Measurements from ENCODE around the gene ACER3.
"Not testable (repeated sequence)": the region's sequence is repeated elsewhere in the genome, so short reads cannot be mapped to it uniquely, and the experiment has no call there.

Gene ACER3

DNA sequence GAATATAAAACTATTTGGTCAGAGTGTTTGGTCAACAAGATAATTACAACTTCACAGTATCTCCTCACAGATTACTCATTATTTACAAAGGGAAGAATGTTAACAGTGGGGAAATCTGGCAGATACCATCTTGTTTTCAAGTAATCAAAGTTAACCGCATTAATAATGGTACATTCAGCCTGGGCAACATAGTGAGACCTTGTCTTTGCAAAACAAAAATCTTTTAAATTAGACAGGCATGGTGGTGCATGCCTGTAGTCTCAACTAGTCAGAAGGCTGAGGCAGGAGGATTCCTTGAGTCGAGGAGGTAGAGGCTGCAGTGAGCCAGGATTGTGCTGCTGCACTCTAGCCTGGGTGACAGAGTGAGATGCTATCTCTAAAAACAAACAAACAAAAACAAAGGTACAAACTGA lies 78.5 kb downstream of the ACER3 start:
- DNase-seq, result no peak

DNA sequence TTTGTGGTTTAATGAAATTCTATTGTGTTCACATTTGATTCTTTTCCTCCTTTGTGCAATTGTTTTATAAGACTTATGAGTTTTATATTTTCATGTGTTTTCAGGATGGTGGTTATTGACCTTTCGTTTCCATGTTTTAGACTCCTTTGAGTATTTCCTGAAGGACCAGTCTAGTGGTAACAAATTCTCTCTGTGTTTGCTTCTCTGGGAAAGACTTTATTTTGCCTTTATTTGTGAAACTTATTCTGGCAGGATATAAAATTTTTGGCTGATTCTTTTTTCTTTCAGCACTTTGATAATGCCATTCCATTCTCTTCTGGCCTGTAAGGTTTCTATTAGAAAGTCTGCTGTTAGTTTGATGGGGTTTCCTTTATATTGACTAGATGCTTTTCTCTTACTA lies 83.5 kb downstream of the ACER3 start:
- no peak for DNase-seq

DNA sequence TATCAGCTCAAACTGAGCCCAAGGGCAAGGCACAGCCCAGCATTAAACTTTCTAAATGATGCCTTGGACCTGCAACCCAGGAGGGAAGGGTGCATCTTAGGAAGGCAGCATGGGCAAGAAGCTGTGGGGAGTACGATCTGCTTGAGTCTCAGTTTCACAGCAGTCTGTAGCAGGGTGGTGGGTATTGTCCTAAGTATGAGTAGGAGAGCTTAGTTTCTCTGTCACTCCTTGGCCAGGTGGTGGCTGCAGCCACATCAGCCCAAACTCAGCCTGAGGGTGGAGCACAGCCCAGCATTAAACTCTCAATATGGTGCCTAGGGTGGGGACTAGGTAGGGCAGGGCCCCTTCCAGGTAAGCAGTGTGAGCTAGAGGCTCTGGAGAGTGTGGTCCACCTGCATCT lies 85.5 kb downstream of the ACER3 start:
- DNase-seq, result no peak

DNA sequence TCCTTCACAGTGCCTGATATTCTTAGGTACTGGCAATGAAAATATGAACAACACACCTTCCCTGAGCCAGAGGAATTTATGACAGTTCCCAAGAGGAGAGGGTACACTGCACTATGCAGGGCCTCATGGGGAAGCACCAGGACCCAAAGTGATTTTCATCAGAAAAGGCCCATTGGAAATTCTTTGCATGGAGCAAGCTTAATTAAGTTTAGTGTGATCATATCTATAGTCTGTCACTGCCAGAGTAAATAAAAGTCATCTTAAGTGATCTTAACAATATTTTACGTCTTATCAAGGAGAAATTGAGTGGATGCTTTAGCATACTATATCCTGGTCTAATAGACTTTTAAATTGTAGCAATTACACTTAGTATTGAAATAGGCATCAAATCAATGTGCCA lies 86.5 kb downstream of the ACER3 start:
- no peak for DNase-seq

DNA sequence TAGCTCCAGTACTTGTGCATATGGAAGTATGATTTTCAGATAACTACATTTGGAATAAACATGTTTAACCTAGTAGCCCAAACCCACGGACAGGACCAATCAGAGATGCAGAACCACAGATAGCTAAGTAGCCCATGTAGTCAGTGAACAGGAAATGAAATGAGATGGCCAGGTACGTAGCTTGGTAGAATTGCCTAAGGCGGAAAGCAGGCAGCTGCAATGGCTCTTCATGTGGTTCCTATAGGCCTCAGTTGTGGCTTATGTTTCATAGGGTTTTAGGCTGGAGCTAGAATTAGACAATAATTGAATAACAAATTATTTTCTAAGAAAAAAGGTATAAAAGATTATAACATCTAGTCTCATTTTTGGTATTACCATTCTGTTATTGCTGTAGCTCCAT lies 87.1 kb downstream of the ACER3 start:
- no peak for DNase-seq

DNA sequence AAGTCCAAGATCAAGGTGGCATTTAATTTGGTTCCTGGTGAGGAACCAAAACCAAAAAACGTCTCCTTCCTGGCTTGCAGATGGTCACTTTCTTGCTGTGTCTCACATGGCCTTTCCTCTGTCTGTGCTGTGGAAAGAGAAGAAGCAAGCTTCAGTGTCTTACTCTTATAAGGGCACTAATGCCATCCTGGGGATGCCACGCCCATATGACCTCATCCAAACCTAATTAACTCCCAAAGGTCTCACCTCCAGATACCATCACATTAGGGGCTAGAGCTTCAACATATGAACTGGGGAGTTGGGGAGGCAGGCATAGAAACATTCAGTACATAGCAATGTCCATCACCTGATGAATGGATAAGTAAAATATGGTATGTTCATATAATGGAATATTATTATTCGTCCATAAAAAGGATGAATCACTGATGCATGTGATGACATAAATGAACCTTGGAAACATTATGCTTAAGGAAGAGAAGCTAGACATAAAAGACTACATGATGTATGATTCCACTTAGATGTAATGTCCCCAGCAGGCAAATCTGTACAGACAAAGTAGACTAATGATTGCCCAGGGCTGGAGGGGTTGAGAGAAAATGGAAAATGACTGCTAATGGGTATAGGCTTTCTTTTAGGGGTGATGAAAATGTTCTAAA lies 94.9 kb downstream of the ACER3 start:
- no peak for DNase-seq

DNA sequence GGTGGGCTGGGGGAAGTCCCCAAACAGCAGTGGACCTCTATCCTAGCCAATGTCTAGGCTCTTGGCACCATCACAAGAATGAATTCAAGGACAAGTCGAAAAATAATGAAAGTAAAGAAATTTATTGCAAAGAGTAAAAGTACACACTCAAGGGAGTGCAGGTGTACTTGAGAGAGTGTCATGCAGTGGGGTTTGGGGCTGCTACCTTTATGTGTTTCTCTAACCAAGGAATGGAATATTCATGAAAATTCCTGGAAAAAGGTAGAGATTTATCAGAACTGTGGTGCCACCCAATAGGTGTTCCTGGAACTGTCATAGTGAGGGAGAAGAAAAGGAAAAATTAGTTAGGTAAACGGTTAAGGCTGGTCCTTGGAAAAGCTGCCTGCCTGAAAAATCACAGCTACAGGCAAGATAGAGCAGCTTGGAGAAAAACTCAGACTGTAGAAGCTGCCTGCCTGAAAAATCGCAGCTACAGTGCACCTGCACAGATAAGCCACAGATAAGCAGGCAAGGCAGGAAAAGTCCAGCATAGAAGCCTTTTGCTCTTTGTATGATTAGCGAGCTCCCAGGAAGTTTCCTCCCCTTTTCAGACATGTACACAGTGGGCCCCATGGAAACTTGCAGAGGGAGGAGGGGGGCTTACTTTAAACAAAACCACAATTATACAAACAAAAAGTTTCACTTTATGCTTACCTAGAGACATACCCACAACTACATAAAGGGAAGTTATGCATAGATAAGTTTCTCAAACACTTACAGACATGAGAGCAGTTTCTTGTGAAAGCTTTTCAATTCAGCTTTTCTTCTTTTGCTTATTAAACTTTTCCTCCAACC lies 102.1 kb downstream of the ACER3 start:
- DNase-seq, result no peak

DNA sequence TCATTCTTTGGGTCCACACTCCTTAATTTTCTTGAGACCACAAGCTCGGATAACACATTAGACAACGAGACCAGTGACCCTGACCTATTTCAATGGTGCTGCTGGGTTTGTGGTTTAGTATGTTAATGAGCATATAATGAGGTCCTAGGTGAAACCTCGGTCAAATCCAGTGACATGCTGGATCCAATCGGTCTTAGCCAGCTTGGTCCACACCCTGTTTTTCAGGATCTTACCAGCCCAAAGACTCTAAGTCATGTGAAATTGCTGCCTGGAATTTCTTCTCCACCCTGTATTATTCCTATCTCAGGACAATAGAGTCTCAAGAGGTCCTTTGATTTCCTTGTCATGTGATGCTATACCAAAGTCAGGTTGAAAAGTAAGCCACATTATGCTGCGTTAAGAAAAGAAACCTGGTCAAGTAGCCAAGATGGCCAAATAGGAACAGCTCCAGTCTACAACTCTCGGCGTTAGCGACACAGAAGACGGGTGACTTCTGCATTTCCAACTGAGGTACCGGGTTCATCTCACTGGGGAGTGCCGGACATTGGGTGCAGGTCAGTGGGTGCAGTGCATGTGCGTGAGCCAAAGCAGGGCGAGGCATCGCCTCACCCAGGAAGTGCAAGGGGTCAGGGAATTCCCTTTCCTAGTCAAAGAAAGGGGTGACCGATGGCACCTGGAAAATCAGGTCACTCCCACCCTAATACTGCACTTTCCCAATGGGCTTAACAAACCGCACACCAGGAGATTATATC lies 102.9 kb downstream of the ACER3 start:
- DNase-seq, result not testable (repeated sequence)

DNA sequence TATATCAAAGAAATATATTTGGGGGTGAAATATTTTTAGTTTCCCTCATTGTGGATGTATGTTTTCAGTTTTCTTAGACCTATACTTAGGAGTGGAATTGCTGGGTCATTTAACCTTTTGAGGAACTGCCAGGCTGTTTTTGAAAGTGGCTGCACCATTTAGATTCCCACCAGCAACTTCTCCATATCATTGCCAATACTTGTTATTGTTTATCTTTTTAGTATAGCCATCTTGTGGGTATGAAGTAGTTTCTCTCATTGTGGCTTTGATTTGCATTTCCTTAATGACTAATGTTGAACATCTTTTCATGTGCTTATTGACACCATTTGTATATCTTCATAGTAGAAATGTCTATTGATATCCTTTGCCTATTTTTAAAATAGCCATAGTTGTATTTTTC lies 111.3 kb downstream of the ACER3 start:
- DNase-seq, result no peak

DNA sequence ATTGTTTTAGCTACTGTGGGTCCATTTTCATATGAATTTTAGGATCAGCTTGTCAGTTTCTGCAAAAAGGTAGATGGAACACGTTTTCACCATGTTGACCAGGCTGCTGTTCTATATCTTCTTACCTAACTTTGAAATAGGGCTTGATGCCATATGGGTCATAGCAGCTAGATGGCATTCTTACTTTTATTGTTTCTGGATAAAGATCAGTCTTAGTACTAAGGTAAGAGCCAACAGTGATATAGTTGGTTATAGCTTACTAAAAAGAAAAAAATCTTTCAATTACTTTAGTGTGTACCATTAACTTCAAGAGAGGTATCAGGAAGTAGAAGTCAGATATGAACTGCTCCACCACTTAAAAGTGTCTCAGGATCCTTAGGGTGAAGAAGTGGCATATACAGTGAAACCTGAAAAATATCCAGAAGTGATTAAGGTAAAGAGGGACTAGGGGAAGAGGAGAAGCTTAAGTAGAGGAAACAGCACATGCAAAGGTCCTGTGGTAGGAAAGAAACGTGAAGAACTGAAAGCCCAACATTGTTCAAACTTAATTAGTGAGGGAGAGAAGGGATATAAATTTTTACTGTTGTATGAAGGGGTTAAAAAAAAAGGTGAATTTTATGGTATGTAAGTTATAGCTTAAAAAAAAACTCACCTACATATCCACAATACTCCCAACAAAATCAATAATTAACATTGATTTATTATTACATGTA lies 113.6 kb downstream of the ACER3 start:
- DNase-seq, result no peak

DNA sequence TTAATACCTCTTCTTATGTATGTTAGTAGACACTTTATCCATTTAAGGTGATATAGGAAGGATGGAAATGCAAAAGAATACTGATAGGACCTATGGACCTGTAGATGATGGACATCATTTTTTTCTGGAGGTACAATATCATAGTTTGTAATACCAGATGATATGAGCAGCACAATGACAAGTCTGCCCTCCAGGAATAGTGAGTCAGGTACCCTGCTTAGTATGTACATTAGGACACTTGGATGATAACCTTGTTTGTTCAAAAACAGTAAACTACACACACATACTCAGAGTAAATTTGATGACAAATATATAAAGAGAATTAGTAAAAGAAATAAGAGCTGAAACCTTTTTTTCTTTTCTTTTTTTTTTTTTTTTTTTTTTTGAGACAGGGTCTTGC lies 114.8 kb downstream of the ACER3 start:
- no peak for DNase-seq

DNA sequence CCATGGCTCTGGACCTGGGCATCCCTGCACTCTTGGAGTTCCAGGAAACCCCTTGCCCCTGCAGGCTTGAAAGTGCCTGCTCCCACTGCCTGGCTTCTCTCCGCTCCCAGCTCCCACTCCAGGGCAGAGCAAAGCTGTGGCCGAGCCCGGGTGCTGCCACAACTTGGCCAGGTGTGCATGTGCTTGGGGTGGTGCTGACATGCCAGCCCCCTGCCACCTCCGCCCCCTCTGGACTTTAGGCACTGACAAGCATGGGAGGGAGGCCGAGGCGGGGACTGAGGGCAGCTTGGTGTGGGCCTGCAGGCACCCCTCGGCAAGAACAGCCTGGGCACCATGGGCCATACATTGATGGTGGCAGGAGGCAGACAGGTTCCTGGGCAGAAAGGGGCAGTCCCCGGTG lies 117.1 kb downstream of the ACER3 start:
- DNase-seq, result no peak

DNA sequence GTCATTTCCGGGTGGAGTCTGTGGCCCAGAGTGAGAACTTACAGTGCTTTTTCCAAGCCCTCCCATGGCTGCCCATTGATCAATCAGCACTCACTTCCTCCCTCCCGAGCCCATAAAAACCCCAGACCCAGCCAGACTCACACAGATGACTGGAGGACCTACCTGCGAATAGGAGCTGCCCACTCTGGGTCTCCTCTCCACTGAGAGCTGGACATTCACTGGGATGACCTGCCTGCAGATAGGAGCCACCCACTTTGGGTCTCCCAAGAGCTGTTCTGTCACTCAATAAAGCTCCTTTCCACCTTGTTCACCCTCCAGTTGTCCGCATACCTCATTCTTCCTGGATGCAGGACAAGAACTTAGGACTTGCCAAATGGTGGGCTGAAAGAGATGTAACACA lies 117.5 kb downstream of the ACER3 start:
- DNase-seq, result no peak

DNA sequence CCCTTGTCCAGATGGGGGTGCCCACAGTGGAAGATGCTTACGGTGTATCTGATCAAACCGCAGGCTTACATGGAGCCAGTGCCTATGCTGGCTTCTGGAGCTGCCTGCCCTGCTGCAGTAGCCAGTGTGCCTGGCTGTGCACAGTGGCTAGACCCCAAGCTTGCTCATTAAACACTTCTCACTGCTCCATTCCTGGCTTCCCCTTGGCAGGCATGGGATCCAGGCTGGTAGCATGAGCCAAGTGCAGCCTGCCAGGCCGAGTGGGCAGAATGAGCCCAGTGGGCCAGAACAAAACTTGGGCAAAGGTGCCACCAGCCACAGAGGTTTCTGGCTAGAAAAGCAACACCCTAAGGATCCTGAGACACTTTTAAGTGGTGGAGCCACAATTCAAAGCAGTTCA lies 118.1 kb downstream of the ACER3 start:
- DNase-seq, result no peak

DNA sequence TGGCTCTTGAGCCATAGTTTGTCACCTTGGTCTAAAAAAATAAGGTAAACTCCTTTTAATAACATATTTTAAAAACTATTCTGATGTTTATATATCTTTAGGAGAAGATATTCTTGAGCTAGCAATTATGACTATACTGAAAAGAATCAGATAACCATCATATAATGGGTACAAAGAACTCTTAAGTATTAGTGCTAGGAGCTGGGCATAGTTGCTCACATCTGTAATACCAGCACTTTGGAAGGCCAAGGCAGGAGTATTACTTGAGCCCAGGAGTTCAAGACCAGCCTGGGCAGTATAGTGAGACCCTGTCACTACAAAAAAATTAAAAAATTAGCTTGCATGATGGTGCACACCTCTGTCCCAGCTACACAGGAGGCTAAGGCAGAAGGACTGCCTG lies 119.5 kb downstream of the ACER3 start:
- no peak for DNase-seq

DNA sequence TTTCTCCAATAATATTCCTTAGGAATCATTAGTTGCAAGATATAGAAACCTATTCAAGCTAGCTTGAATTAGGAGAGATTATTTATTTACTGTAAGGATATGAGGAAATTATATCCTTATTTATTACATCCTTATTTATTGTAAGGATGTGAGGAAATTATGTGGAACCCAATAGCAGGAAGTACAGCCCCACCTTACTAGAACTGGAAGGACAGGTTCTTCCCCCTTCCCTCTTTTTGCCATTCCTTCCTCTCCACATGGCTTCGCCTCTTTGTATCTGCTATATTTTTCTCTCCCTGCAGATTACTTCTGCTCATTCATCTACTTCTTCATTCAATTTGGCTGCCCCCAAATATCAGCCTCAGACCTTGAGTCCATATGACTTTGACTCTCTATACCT lies 124.0 kb downstream of the ACER3 start:
- no peak for DNase-seq

DNA sequence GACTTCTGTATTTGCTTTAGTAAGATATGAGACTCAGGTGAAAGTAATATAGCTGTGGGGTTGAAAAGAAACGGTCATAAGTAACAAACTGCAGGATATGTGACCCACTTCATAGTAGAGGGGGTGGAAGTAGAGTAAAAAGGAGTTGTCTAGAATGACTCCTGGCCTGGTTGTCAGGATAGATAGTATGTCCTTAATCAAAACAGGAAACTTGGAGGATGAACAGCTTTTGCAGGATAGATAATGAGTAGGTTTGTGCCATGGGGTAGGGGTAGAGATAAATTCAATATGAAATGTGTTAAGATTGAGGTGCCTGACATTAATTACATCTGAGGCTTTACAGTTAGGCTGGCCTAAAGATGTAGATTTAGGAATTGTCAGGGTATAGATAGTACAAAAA lies 126.5 kb downstream of the ACER3 start:
- no peak for DNase-seq

DNA sequence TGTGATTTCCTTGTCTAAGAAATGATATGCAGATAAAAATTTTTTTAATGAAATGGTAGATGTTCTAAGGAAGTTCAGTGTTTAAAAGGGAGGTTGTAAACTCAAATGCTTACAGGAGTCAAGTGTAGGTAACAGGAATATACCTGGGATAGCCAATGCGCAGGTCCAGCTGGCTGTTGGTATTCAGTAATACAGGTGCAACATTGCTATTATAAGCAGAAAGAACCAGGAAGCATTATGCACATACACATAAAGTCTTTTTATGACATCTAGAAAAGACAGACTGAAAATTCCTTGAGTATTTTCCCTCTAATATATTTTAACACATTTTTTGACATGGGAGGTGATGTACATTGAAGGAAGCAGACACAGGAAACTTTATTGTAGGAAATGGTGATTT lies 129.9 kb downstream of the ACER3 start:
- no peak for DNase-seq

DNA sequence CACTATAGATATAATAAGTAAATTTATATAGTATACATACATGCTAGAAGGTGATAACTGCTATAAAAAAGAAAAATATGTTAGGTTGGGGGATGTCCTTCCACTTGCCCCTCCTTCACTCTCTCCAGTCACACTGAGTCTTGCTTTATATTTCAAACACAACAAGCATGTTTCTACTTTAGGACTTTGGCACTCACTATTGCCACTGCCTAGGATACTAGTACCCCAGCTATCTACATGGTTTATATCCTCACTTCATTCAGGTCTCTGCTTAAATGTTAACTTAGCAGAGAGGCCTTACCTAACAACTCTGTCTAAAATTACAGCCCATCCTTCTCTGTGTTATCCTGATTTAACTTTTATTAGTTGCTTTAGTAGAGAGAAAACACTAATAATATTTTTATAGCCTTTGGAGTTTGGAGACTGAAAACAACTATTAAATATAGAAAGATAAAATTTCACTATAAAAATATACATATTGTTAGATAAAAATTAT lies 134.4 kb downstream of the ACER3 start:
- DNase-seq, result no peak

DNA sequence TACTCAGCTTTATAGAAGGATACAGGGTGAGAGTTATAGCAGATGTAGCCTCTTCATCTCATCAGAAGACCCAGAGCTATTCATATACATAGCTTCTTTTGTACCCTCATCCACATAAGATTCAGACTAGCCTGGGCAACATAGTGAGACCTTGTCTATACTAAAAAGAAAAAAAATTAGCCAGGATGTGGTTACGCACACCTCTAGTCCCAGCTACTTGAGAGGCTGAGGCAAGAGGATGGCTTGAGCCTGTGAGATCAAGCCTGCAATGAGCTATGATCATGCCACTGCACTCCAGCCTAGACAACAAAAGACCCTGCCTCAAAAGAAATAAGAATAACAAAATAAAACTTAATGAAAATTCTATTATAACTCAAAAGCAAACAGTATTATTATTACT lies 136.8 kb downstream of the ACER3 start:
- no peak for DNase-seq

DNA sequence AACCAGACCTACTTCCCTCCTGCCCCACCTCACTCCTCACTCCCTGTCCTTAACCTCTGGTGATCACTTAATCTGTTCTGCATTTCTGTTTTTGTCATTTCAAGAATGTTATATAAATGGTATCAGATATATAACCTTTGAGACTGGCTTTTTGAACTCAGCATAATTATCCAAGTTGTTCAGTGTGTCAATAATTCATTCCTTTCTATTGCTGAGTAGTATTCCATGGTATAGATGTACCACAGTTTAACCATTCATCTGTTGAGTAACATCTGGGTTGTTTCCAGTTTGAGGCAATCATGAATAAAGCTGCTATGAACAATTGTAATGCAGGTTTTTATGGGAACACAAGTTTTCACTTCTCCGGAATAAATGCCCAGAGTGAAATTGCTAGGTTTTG lies 138.9 kb downstream of the ACER3 start:
- DNase-seq, result no peak

DNA sequence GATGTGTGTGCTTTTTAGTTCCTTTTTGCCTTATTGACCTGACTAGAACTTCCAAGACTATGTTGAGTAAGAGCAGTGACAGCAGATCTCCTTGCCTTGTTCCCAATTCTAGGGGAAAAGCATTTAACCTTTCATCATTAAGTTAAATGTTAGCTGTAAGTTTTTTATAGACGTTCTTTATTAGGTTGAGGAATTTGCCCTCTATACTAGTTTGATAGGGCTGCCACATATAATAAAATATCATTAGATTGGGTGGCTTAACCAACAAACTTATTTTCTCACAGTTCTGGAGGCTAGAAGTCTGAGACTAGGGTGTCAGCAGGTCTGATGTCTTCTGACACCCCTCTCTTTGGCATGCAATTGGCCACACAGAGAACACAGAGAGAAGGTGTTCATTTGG lies 140.9 kb downstream of the ACER3 start:
- no peak for DNase-seq

DNA sequence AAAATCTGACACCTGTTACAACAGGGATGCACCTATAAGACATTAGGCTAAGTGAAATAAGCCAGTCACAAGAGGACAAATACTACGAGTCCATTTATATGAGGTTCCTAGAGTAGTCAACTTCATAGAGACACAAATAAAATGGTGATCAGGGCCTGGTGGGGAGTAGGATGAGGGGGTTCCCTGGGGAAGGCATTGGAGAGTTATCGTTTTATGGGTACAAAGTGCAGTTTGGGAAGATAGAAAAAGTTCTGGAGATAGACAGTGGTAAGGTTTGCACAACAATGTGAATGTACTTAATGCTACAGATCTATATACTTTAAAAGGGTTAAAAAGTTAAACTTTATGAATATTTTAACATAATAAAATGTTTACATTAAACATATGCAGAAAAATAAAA lies 142.1 kb downstream of the ACER3 start:
- no peak for DNase-seq
